Measurements from ENCODE around the gene AP1B1.

DNA sequence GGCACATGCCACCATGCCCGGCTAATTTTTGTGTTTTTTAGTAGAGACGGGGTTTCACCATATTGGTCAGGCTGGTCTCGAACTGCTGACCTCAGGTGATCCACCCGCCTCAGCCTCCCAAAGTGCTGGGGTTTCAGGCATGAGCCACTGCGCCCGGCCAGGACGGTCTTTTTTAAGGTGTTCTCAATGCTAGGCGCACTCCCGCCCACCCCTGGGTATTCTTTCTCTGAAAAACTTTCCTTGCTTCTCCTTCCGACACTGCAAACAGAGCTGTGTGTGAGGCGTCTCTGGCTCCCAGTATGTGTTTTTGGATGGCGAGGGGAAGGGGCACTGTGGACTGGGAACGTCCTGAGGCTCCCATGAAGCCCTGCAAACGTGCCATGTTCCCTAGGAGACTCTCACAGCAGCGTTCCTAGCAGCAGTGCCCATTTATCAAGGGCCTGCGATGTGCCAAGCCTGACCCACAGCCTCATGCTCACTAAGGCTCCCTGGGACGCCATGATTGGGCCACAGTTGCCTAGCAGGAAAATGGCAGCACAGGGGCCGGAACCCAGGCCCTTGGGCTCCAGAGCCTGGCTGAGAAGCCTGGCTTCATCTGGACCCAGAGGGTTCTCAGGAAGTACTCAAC lies 70.4 kb downstream of the AP1B1 start:
- no peak for TF ChIP-seq POLR2A (IDR thresholded peaks at IDR 0.05)
- TF ChIP-seq, protein P1, sequence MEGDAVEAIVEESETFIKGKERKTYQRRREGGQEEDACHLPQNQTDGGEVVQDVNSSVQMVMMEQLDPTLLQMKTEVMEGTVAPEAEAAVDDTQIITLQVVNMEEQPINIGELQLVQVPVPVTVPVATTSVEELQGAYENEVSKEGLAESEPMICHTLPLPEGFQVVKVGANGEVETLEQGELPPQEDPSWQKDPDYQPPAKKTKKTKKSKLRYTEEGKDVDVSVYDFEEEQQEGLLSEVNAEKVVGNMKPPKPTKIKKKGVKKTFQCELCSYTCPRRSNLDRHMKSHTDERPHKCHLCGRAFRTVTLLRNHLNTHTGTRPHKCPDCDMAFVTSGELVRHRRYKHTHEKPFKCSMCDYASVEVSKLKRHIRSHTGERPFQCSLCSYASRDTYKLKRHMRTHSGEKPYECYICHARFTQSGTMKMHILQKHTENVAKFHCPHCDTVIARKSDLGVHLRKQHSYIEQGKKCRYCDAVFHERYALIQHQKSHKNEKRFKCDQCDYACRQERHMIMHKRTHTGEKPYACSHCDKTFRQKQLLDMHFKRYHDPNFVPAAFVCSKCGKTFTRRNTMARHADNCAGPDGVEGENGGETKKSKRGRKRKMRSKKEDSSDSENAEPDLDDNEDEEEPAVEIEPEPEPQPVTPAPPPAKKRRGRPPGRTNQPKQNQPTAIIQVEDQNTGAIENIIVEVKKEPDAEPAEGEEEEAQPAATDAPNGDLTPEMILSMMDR (IDR thresholded peaks at IDR 0.05) = no peak
